Bone marrow (tissue), 2 donors: ENCODE measurements around the gene GATA6.

Experiments
- DNase-seq, 2 donors: peaks; one replicate each; lab custom pipeline; 2025; lab: John Stamatoyannopoulos, UW

The GATA6 gene

GRCh38 chr18:22166069-22166950 lies 3.1 kb upstream of the GATA6 start:
- DNase-seq: no peak

GRCh38 chr18:22167091-22167470 lies 2.3 kb upstream of the GATA6 start:
- peak in 1 of 2 donors; percentile 8 for DNase-seq

- no peak for DNase-seq
Observed at GRCh38 chr18:22167471-22168241, 1.7 kb upstream of the GATA6 start.

GRCh38 chr18:22168360-22168921 lies 948 bp upstream of the GATA6 start:
- no peak for DNase-seq

- no peak for DNase-seq
Observed at GRCh38 chr18:22169889-22170420, 566 bp downstream of the GATA6 start.

- peak in 1 of 2 donors; percentile 21 for DNase-seq
Observed at GRCh38 chr18:22170421-22171257, 1.2 kb downstream of the GATA6 start.

GRCh38 chr18:22171258-22172119 lies 2.1 kb downstream of the GATA6 start:
- no peak for DNase-seq

GRCh38 chr18:22172120-22172582 lies 2.8 kb downstream of the GATA6 start:
- DNase-seq: no peak

GRCh38 chr18:22172594-22173049 lies 3.2 kb downstream of the GATA6 start:
- no peak for DNase-seq

- DNase-seq: no peak
Observed at GRCh38 chr18:22173221-22173927, 4.0 kb downstream of the GATA6 start.

GRCh38 chr18:22173928-22174301 lies 4.5 kb downstream of the GATA6 start:
- no peak for DNase-seq

- no peak for DNase-seq
Observed at GRCh38 chr18:22174341-22175145, 5.2 kb downstream of the GATA6 start.

GRCh38 chr18:22175346-22175745 lies 6.0 kb downstream of the GATA6 start:
- no peak for DNase-seq

GRCh38 chr18:22176420-22177326 lies 7.3 kb downstream of the GATA6 start:
- DNase-seq: no peak

- no peak for DNase-seq
Observed at GRCh38 chr18:22177327-22177871, 8.0 kb downstream of the GATA6 start.

GRCh38 chr18:22179174-22179573 lies 9.8 kb downstream of the GATA6 start:
- no peak for DNase-seq

GRCh38 chr18:22179631-22180030 lies 10.2 kb downstream of the GATA6 start:
- no peak for DNase-seq

GRCh38 chr18:22180722-22181121 lies 11.3 kb downstream of the GATA6 start:
- DNase-seq: no peak
